HT-29 (cell line): Measurements from ENCODE around the gene KLF13. TPM values are rescaled to one million over a fixed set of nuclear protein-coding genes. Genes with fewer than 3 reads are reported as not detected.
A peak's percentile ranks its signal among the peaks of the same experiment; 100 is the strongest.

Experiments used
- DNase-seq: peaks from one replicate; pipeline ENCODE4 v3.0.0-alpha.2; 2015; ENCODE audit warnings: low spot score
- total RNA-seq: library from RNA; depleted of rRNA; stranded (reverse); fragments of >200 nt; shearing (Covaris generic); gene quantifications from 2 replicates; pipeline ENCODE4 v1.2.3, GENCODE V29; 2014

The KLF13 gene
- total RNA-seq, 1 experiment from 2014 or later = 52.7 TPM

DNA sequence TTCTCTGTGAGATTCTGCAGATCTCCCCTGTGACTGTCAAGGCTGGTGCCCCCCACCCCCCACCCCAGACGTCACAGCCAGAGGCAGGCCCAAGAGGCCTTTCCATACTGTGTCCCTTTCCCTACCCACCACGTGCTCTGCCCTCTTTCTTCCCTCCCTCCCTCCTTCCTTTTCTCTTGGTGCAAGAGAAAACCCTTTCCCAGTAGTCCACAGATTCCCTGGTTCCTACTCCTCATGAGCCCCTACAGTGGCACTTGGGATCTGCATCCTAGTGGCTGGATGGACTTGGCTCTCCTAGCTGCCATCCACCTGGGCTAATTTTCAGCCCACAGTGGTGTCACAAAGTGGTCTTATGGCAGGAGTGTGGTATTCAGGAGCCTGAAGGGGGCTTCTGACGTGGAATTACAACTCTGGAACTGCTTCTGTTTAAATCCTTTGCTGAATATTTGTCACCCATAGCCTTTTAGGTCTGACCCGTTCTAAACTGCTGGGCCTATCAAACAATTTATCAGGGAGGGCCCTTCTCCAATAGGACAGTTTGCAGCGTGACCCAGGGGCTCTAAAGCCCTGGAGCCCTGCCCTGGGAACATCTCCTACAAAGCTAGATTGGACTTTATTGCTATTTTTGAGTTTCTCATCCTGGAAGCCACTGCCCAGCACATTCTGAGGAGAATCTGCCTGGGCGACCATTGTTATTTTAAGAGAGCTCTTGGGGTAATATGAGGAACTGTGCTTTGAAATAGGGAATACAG lies 35.3 kb downstream of the KLF13 start:
- no peak for DNase-seq

DNA sequence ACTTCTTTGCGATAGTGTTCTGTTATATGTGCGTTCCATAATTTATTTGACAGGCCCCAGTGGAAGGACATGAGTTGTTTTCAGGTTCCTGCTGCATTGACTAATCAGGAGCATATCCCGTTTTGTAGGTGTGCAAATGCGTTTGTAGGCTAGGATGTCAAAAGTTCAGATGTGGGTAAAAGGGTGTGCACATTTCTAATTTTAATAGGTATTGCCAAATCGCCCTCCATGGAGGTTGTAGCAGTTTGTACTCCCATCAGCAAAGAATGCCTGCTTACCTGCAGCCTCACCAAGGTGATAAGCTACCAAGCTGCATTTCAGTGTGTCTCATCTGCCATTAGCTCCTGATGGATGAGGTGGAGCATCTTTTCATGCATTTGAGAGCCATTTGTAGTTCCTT lies 36.3 kb downstream of the KLF13 start:
- DNase-seq = no peak

DNA sequence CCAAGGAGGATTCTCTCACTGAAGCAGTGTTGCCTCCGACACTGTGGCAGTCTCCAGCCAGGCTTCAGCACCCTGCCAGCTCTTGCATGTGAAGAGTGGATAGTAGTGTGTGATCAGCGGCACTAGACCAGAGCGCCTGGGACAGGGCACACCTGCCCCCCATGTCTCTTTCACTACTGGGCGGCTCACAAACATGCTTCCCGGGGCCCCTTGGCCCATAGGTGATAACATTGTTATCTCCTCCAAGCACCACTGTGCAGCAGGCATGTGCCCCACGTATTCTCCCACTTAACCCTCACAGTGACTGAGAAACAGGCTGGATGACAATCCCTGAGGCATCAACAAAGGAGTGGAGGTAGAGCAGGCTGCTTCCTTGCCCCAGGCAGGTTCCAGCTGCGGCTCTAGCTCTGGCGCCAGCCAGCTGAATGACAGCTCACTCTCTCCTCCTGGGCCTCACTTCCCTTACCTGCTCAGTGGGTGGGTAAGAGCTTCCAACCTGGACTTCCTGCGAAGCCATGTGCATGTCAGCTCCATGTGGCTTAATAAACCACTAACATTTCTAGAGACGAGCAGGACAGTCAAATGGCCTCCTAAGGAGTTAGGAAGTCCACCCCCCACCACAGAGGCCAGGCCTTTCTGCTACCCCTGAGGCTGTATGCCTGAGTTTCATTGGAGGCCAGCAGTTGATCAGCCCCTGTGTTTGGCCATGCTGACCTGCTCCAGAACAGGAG lies 37.8 kb downstream of the KLF13 start:
- DNase-seq = no peak

DNA sequence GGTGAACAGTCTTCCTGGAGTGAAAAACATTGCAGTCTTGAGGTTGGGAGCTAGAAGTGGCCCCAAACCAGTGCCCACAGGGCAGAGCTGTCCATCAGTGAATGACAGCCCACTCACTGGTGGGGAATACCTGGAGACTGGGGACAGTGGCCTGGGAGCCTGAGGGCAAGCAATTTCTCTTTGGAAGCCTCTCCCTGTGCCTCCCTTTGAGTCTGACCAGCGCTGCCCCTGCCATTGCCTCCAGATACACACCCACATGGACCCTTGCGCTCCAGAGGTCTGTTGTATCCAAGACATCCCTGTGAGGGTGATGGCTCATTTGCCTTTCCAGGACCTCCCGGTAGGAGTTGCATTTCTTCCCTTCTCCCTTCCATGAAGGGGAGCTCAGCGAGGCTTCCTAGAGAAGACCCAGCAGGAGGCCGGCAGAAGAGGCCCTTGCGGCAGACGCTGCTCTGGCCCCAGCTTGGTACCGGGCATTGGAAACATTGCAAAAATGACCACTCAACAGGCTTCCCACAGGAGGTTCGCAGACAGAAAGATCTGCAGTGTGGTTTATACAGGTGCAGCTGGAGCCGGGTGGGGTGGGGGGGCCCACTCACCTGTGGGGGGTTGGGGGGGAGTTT lies 38.5 kb downstream of the KLF13 start:
- no peak for DNase-seq

DNA sequence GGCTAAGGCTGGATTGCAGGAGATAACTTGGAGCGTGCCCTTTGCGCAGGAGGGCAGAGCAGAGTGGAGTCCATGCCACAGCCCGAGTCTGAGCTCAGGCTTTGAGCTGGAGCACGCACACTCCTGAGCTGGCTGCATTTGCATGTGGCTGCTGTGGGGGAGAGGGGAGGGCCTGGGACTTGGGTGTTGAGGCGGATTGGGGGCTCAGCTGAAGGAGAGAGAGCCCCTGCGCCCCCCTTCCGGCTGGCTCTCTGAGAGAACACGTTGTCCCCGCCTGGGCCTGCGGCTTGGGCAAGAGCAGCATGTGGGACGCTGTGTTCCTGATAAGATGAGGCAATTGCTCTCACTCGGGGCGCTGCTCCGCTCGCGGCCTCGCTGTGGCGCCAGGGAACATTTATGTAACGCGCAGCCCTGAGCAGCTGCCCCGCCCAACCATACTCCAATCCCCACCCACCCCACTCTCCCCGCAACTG lies 39.1 kb downstream of the KLF13 start:
- peak; percentile 72 for DNase-seq

DNA sequence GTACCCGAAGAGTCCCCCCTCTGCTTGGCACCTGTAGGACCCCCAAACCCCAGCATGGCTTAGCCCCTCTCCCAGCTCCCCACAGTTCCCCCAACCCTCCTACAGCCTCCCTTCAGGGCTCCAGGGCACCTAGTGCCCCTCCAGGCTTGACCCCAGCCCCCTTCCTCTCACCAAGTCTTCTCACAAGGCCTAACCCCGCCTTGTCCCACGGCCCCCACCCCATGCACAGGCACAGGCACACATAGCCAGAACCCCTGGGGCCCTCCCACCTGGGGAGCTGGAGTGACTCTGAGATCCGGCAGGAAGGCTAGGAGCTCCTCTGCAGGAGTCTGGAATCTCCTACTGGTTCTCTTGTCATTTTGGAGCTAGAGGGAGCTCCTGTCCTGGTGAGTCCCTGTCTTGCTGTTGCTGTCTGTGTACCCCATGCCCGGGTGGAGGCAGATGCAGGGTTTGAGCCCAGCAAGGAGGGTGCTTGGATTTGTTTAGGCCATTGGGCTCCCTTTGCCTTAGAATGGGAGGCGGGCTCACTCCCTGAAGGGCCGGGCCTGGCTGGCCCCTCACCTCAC lies 39.6 kb downstream of the KLF13 start:
- DNase-seq = no peak

DNA sequence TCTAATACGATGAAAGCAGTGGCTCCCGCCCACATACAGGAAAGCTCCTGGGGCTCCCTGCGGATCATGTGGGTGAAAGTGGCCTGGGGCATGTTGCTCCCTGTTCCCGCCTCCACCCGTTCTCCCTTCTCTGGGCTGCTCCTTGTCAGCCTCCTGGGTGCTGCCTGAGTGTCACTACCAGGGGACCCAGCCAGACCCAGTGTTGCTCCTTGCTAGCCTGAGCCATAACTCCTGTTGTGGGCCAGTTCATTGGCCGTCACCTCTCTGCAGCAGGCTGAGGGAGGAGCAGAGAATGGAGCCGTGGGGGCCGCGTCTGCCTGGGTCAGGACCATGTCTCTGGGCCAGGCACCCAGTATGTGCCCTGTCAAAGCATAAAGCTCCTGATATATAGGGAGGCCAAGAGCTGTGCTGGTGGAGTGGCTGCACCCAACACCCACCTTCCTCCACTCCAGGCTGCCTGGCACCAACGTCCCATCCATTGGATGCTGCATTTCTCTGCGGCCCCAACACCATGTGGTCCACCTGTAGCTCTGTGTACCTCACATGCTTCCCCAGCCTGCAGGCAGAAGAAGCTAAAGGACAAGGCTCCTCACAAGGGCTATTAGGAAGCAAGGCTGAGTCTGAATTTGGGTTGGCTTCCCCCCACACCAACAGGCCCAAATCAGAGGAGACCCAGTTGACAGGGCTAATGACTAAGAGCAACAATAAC lies 40.5 kb downstream of the KLF13 start:
- no peak for DNase-seq

DNA sequence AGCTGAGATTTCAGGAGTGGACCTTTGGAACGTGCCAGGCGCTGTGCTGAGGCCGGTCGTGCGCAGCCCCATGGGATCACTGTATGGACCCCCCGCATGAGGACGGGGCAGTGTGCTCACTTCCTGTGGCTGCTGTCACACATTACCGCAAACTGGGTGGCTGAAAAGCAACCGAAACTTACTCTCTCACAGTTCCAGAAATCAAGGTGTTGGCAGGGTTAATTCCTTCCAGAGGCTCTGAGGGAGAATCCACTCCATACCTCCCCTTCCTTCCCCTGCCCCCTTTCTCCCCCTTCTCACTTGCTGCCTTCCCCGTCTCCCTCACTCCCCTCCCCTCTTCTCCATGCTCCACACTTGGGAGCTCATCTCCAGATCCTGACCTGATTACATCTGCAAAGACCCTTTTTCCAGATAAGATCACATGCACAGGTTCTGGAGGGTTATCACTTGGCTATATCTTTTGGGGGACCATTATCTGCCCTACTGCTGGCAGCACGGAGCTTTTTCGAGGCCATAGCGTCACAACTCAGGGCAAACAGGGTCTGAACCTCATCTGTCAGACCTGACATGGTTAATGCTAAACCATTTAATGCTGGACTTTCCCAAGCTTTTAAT lies 41.2 kb downstream of the KLF13 start:
- DNase-seq = no peak

DNA sequence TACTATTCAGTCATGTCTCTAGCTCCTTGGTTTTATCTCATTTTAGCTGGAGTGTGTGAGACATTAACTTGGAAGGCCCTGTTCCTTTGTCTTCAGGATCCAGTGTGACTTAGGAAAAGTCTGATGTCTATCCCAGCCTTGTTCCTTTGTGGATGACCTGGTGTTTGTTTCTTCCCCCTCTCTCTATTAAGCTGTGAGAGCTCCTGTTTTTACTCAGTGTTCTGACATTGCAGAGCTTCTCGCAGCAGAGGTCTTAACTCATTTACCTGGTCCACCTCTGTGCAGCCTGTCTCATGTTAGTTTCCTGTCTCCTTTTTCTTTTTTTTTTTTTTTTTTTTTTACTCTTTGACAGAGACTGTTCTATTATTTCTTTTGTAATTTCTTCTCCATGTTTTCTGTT lies 43.1 kb downstream of the KLF13 start:
- no peak for DNase-seq

DNA sequence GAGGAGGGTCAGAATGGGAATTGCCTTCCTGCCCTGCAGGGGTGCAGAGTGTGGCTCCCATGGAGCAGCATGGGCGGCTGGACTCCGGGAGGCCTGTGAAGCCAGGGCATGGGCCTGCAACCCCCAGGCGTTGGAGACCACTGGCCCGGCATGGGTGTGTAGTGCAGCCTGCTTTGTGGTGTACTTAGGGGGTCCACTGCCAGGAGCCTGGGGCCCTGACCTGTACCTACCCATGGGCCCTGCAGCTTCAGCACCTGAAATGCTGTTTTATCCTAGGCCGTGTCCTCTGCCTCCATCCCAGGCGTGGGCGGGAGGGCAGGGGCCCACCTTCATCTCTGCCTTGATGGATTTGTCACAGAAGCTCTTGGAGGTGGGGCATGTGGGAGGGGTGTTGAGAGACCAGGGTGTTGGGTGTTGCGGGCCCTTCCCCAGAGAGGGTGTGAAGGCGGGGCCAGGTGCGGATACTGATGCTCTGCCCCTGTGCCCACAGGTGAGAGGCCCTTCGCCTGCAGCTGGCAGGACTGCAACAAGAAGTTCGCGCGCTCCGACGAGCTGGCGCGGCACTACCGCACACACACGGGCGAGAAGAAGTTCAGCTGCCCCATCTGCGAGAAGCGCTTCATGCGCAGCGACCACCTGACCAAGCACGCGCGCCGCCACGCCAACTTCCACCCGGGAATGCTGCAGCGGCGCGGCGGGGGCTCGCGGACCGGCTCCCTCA lies 45.0 kb downstream of the KLF13 start:
- DNase-seq = no peak

DNA sequence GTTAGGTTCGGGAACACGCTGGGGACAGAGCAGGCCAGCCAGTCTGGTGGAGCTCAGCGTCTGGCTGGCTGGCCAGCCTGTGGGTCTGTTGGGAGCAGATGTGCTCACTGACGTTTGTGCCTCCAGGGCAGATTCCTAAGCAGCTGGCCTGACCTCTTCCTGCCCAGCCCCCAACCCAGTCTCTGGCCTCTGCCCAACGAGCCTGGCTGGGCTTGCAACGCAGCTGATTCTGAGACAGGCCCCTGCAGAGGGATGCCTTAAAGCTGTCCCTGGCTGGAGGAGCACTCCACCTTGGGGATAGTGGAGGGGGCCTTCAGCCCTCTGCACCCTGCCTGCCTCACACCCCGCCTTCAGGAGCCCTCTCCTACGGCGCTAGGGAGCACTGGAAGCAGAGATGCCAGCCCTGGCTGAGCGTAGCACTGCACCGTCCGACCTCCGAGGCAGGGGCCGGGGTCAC lies 46.0 kb downstream of the KLF13 start:
- DNase-seq = no peak

DNA sequence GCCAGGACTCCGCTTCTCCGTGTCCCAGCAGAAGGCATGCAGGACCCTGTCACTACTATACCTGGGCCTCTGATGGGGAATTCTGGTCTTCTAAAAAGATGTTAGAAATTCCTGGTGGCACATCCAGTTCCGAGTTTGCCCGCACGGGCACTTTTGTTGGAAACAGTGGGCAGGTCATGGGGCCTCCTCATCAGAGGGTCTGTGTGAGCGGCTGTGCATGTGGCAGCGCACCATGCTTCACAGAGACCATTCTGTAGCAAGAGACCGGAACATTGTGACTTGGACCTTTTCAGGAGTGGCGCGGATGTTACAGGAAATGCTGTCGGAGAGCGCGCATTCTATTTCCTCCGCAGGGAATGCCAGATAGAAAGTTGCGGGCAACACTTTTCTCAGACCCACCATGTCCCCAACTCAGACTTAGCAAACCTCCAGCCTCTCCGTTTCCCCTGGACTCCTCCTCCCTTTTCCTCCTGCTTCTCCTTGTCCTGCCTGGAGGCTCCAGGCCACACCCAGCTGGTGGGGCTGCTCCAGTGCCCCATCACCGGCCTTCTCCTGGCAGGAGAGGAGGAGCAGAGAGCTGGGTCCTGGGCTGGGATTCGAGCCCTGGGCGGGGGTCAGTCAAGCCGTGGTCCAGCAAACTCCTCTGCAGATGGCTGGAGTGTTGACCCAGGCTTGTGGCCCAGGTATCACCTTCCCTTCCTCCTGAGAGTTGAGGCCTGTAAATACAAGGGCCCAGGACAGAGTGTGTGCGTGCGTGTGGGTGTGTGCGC lies 46.6 kb downstream of the KLF13 start:
- no peak for DNase-seq

DNA sequence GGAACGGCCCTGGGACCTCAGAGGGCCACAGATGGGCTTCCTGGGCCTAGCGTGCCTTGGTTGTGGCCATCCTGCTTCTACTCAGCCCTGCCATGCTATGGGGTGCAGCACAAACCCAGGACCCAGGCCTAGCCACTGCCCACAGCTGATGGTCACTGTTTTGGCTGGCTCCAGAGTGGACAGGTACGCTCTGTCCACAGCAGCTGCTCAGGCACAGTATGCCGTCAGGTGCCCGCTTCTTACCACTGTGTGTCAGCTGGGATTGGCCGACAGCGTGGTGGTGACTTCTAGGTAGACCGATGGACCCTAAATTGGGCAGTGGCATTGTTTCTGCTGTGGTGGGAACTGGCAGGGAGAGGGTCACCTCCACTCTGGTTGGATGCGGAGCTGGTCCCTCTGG lies 47.3 kb downstream of the KLF13 start:
- DNase-seq = no peak

DNA sequence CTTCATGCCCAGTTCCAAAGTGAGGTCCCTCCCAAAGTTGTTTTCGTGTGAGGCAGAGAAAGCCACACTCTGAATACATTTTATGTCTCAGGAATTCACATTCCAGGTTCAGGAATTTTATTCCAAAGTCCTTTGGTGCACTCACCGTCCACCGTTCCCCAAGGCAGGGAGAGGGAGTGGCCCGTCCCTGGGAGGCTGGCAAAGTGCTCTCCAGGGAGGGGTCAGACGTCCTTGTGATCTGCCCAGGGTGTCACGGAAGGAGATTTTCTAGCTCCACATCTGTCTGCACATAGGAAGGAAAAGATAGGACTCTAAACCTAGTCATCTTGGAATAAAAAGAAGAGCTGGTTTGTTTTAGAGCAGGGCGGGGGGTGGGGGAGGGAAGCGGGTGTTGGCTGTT lies 47.9 kb downstream of the KLF13 start:
- no peak for DNase-seq

DNA sequence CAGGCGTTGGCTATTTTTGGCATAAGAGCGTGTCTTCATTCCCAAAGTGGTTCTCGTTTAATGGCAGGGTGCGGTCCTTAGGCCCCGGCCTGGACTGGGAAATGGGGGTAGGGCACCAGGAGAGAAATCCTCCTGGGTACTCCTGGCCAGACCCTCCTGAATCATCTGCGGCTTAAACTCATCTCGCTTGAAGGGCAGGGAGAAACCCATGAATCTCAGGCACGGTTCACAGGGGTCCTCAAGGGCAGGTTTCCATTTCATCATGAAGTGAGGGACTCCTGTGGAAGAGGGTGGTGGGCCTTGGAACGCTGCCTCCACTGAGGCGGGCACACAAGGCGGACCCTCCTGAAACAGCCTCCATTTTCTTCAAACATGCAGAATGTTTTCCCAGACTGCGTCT lies 48.4 kb downstream of the KLF13 start:
- no peak for DNase-seq

DNA sequence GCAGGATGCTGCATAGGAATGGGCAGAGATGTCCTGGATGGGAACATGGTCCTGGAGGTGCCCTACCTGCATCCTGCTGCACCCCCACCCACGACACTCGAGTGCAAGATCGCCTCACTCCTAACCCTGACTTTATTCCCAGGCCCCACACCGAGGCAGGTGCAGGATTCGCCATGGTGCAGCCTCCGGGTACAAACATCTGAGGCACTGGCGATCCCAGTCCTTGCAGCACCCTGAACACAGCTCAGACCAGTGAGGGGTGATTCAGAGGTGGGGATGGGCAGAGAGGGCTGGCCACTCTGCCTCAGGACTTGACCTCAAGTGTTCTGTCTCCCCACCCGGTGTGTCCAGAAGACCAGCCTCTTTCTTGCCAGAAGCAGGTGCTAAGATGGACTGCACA lies 49.1 kb downstream of the KLF13 start:
- no peak for DNase-seq

DNA sequence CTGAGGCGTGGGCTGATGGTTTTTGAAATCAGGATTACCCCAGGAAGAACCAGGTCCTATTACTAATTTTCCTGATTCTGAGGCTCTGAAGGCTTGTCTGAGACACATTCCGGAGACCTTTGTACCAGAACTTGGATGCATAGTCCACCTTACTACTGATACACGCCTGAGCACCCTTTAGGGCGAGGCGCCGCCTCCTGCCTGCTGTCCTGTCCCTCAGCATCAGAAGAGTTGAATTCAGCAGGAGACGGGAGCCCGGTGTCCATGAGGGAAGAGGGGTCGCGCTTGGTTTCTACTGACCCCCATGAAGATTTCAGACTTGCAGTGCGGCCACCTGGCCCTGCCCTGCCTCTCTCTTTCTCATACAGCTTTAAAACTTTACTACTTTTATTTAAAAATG lies 49.9 kb downstream of the KLF13 start:
- no peak for DNase-seq

DNA sequence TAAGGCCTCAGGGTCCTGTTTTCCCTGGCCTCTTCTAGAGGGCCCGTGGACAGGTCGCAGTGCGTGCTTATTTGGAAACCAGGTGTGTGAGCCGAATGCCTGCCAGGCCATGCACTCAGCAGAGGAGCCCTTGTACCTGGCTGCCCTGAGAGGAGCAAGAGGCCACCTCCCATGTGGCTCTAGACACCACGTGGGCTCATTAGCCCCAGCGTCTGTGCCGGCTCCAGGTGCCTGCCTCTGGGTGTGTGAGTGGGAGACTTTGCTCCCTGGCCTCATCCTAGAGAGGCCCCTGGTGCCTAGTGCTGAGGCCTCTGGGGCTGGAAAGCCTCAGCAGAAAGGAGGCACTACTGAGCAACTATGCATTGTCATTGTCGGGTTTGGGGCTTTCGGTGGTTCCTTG lies 50.4 kb downstream of the KLF13 start:
- no peak for DNase-seq

DNA sequence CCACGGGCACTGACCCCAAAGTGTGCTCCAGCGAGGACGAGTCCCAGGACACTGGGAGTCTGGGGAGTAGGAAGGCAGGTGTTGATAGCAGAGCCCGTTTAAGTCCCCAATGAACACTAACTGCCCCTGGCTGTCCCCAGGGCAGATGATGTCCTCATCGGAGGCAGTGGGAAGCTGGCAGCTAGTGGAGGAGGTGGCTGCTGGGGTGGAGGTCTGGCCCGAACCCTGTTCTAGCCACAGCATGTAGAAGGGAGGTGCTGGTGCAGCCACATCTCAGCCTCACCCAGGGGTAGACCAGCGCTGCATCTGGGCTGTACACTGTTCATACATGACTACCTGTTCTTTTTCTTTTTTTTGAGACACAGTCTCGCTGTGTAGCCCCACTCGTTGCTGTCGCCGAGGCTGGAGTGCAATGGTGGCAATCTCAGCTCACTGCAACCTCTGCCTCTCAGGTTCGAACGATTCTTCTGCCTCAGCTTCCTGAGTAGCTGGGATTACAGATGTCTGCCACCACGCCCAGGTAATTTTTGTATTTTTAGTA lies 51.8 kb downstream of the KLF13 start:
- no peak for DNase-seq
